Erythroblast (primary cell): Measurements from ENCODE around the gene DENND4C.

Source experiments
- GATA1 ChIP-seq: IDR thresholded peaks from 2 replicates; pipeline ENCODE4 v1.6.1; 2011; ENCODE audit warnings: low read depth, mild to moderate bottlenecking, control low read depth, low read length, moderate library complexity
- POLR2A ChIP-seq: IDR thresholded peaks from 2 replicates; pipeline ENCODE4 v1.6.1; 2011; ENCODE audit warnings: mild to moderate bottlenecking, low read length

DNA sequence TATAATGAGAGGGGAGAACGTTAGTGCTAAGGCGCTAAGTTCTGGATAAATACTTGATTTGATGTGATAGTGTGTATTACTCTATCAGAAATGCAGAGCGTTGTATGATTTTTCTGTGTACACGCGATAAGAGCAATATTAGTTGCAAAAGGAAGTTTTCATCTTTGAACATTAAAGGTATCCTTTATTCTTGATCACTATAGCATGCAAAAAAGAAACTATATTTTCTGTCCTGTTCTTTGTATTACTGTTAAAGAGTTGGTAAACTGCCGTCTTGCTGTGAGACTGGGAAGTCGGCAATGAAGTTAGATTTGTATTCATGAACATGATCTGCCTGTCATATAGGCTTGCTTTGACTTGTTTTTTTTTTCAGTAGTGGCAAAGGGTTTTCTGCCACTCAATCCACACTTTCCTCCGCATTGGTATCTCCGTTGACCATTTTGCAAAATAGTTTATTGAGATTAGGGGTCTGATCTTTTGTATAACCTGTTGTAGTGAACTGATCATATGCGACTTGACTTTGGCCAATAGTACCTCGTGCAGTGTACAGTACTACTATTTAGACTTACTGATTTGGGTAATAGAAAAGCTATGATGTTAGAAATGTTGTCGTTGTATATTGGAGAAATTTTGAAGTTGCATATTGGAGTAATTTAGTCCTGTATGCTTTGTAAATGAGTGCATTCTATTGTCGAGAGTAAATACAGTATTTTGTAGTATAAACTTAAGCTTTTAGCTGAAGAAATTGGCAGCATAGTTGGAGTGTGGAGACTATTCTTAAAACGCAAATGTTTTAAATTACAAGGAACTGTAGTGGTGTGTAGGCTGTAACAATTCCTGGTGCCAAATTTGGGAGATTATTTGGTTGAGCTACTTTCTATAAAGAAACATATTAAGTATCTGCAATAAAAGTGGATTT is 1.7 kb downstream of the DENND4C start:
- TF ChIP-seq GATA1 (no peak), POLR2A (no peak)
